Peyer's patch (tissue), 4 donors: Measurements from ENCODE around the gene PWP1.

ENCODE experiments used
- POLR2A ChIP-seq, 2 donors: fragments of 450-650 bp; IDR thresholded peaks; one replicate each; pipeline ENCODE4 v1.5.1; 2017; ENCODE audit warnings: antibody characterized with exemption in 2 of 2, mild to moderate bottlenecking in 2 of 2, moderate library complexity in 2 of 2
- TF ChIP-seq, protein P1 (sequence below), 6 experiments: fragments of 450-650 bp in 4 of 6; fragments of 200-600 bp in 2 of 6; sonication (generic) in 1 of 6; IDR thresholded peaks; one replicate each; pipeline ENCODE4 v1.5.1; 2017 to 2019; ENCODE audit warnings: antibody characterized with exemption in 6 of 6, mild to moderate bottlenecking in 3 of 6, moderate library complexity in 1 of 6

DNA sequence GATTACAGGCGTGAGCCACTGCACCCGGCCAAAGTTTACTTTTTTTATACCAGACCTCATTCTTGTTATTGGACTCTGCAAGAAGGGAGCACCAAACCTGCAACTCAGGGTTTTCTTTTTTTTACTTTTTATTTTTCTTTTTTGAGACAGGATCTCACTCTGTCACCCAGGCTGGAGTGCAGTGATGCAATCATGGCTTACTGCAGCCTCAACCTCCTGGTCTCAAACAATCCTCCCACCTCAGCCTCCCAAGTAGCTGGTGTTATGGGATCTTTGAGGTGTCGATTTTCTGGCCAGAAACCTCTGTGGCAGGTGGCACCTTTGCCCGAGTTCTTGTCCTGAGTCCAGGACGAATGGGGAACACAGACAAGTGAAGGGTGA, 4.2 kb upstream of the PWP1 start:
- TF ChIP-seq POLR2A (IDR thresholded peaks at IDR 0.05), result no peak
- TF ChIP-seq, protein P1, sequence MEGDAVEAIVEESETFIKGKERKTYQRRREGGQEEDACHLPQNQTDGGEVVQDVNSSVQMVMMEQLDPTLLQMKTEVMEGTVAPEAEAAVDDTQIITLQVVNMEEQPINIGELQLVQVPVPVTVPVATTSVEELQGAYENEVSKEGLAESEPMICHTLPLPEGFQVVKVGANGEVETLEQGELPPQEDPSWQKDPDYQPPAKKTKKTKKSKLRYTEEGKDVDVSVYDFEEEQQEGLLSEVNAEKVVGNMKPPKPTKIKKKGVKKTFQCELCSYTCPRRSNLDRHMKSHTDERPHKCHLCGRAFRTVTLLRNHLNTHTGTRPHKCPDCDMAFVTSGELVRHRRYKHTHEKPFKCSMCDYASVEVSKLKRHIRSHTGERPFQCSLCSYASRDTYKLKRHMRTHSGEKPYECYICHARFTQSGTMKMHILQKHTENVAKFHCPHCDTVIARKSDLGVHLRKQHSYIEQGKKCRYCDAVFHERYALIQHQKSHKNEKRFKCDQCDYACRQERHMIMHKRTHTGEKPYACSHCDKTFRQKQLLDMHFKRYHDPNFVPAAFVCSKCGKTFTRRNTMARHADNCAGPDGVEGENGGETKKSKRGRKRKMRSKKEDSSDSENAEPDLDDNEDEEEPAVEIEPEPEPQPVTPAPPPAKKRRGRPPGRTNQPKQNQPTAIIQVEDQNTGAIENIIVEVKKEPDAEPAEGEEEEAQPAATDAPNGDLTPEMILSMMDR (IDR thresholded peaks at IDR 0.05), result no peak
